GM12878 (cell line): ENCODE measurements around the gene HAPSTR1. TPM values are rescaled to one million over a fixed set of nuclear protein-coding genes. Genes with fewer than 3 reads are reported as not detected.

Experiments
- CBX3 ChIP-seq: fragments of 200-600 bp; sonication (generic); IDR thresholded peaks from 2 replicates; pipeline ENCODE4 v1.6.1; 2016; ENCODE audit warnings: low read depth, borderline replicate concordance
- E2F4 ChIP-seq: IDR thresholded peaks from 2 replicates; pipeline ENCODE4 v1.6.1; 2012; ENCODE audit warnings: low read depth, low read length, improper control_type of control experiment
- FOS ChIP-seq: IDR thresholded peaks from 3 replicates; pipeline ENCODE4 v1.6.1; 2011; ENCODE audit warnings: borderline replicate concordance; ENCODE audit not compliant: insufficient read length; ENCODE audit errors: extremely low read depth
- KDM1A ChIP-seq: fragments of 200-600 bp; sonication (generic); IDR thresholded peaks from 2 replicates; pipeline ENCODE4 v1.6.1; 2016; ENCODE audit warnings: borderline replicate concordance
- LARP7 ChIP-seq: fragments of 450-650 bp; IDR thresholded peaks from 2 replicates; pipeline ENCODE4 v1.6.1; 2017; ENCODE audit warnings: mild to moderate bottlenecking
- MLLT1 ChIP-seq: fragments of 450-650 bp; IDR thresholded peaks from 2 replicates; pipeline ENCODE4 v1.6.1; 2016; ENCODE audit warnings: mild to moderate bottlenecking
- RAD51 ChIP-seq: fragments of 450-650 bp; IDR thresholded peaks from 2 replicates; pipeline ENCODE4 v1.6.1; 2016; ENCODE audit warnings: moderate library complexity, mild to moderate bottlenecking, inconsistent platforms
- SIX5 ChIP-seq: IDR thresholded peaks from 2 replicates; pipeline ENCODE4 v1.6.1; 2011; ENCODE audit warnings: mild to moderate bottlenecking, low read depth, low read length, moderate library complexity; ENCODE audit not compliant: severe bottlenecking
- SMAD1 ChIP-seq: fragments of 450-650 bp; IDR thresholded peaks from 2 replicates; pipeline ENCODE4 v1.6.1; 2018; ENCODE audit warnings: mild to moderate bottlenecking, low read depth; ENCODE audit not compliant: partially characterized antibody
- SMAD5 ChIP-seq: IDR thresholded peaks from 2 replicates; pipeline ENCODE4 v1.6.1; 2016; ENCODE audit warnings: antibody characterized with exemption, low read depth
- SUPT20H ChIP-seq: IDR thresholded peaks from 2 replicates; pipeline ENCODE4 v1.6.1; 2011; ENCODE audit warnings: low read depth, mild to moderate bottlenecking, low read length, moderate library complexity, borderline replicate concordance; ENCODE audit not compliant: control insufficient read depth
- TARDBP ChIP-seq: IDR thresholded peaks from 2 replicates; pipeline ENCODE4 v1.6.1; 2016; ENCODE audit warnings: borderline replicate concordance
- ZBED1 ChIP-seq: IDR thresholded peaks from 2 replicates; pipeline ENCODE4 v1.6.1; 2016; ENCODE audit warnings: borderline replicate concordance
- ZNF217 ChIP-seq: fragments of 450-650 bp; IDR thresholded peaks from 2 replicates; pipeline ENCODE4 v1.6.1; 2017; ENCODE audit warnings: antibody characterized with exemption, mild to moderate bottlenecking
- polyA plus RNA-seq, 11 experiments: library from polyadenylated mRNA; depleted of rRNA in 4 of 11; unstranded in 6 of 11; stranded (reverse) in 5 of 11; fragments of >200 nt; fragmentation: Nextera tagmentation in 4 of 11; fragmentation: Illumina TruSeq in 1 of 11; extraction: Ambion mirVana in 4 of 11; extraction: Trizol in 1 of 11; gene quantifications; 1 replicate in 1 of 11; 2 replicates in 10 of 11; pipeline versions ENCODE4 v1.2.1 to v1.2.3, GENCODE V29; 2011 to 2016; ENCODE audit warnings: inconsistent platforms in 2 of 11, missing spikeins in 2 of 11, low read depth in 1 of 11
- total RNA-seq, 4 experiments: library from RNA; depleted of rRNA in 3 of 4; stranded (reverse); fragments of >200 nt in 3 of 4; fragmentation: Illumina TruSeq in 1 of 4; extraction: Trizol in 1 of 4; gene quantifications; 2 replicates each; pipeline versions ENCODE4 v1.2.1 to v1.2.3, GENCODE V29; 2013 to 2021

Gene HAPSTR1
- total and polyA plus RNA-seq, 10 of the 15 experiments (the other 5 are each of a cell fraction or from before 2014, with no cell fraction given): 8.7 to 52.5 (median 23.1) TPM

DNA sequence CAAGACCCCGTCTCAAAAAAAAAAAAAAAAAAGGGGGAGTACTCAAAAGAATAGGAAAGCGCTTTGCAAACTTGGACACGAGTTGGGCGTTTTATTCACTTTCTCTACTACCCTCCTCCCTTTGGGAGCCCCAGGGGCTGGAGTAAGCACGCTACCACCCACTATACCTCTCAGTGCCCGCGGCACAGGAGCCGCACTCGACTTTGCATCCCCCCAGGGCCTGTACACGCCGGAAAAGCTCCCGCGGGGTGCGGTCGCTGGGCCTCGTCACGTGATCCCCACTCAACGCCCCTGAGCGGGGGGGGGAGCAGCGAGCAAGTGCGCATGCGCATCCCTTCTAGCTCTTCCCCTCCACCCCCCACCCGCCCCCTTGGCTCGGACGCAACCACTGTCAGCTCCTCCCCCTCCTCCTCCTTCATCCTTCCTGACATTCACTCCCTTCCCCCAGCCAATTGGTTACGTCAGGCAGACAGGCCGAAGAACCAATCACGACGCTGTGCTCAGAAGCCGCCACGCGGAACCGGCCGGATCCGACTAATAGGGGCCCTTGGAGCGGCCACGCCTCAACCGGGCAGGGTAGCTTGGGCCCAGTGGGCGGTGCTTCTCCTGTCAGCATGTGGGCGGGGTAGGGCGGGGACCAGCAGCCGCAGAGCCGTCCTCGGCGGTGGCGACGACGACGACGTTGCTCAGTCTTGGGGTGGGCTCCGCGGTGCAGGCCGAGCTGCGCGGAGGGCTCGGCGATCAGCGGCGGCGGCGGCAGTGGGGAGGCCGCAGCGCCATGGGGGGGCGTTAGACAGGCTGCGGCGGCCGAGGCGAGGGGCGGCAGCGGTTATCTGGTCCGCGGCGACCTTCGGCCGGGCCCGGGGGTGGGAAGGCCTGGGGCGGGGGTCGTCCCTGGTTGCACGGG is at the start of gene HAPSTR1 (continued):
- no peak for TF ChIP-seq CBX3
- peak; percentile 70 for TF ChIP-seq MLLT1
- no peak for TF ChIP-seq SUPT20H
- no peak; the same call in 1 of the 2 replicates for TF ChIP-seq LARP7
- peak; percentile 85 for TF ChIP-seq SMAD5
- TF ChIP-seq ZBED1: peak; percentile 65; the same call in 1 of the 2 replicates
- no peak for TF ChIP-seq ZNF217
- TF ChIP-seq SMAD1: no peak
- no peak for TF ChIP-seq E2F4
- no peak for TF ChIP-seq KDM1A
- peak; percentile 97 for TF ChIP-seq RAD51
- no peak for TF ChIP-seq TARDBP
- TF ChIP-seq FOS: peak; percentile 63
- TF ChIP-seq SIX5: no peak
- TF ChIP-seq, all 136 proteins: peak for 53
